ENCODE measurements around the gene GRB2. TPM values are rescaled to one million over a fixed set of nuclear protein-coding genes. Genes with fewer than 3 reads are reported as not detected.

Gene GRB2
- total RNA-seq, 4 donors from 2014 or later = 44.9 to 62.6 (median 58.7) TPM

- H3K4me3 ChIP-seq = no peak overlapping the region
- WGBS = 84% methylated on average over 8 of the region's 8 CpGs
- no peaks in the 10 kb centered on the region for H3K36me3 ChIP-seq
- no peak overlapping the region for H3K27ac ChIP-seq
- no peaks in the 10 kb centered on the region for H3K27me3 ChIP-seq
- peaks cover 32% of the 10 kb centered on the region for H3K4me1 ChIP-seq
- H3K9me3 ChIP-seq = no peaks in the 10 kb centered on the region
- TF ChIP-seq POLR2A (IDR thresholded peaks at IDR 0.05) = no peak
- TF ChIP-seq CTCF (IDR thresholded peaks at IDR 0.05) = no peak
- no peak for TF ChIP-seq POLR2AphosphoS5 (IDR thresholded peaks at IDR 0.05)
- no peak for TF ChIP-seq EP300 (IDR thresholded peaks at IDR 0.05)
- DNase-seq (ENCODE audit: low spot score in 2 of 2) = no peak
These were observed 40.2 kb downstream of the GRB2 start for GRCh38 chr17:75365009-75365930.

GRCh38 chr17:75364078-75364477 is 41.4 kb downstream of the GRB2 start:
- no peak for TF ChIP-seq EP300 (IDR thresholded peaks at IDR 0.05)
- no peak for TF ChIP-seq POLR2AphosphoS5 (IDR thresholded peaks at IDR 0.05)
- no peak for TF ChIP-seq CTCF (IDR thresholded peaks at IDR 0.05)
- no peak for TF ChIP-seq POLR2A (IDR thresholded peaks at IDR 0.05)
- Histone ChIP-seq H3K27ac (no peak overlapping the region), H3K9me3 (no peaks in the 10 kb centered on the region), H3K4me1 (peaks cover 28% of the 10 kb centered on the region), H3K36me3 (no peaks in the 10 kb centered on the region), H3K4me3 (no peak overlapping the region), H3K27me3 (no peaks in the 10 kb centered on the region)
- DNase-seq (ENCODE audit: low spot score in 2 of 2) = no peak
- WGBS = 95% methylated on average over 2 of the region's 2 CpGs

- Histone ChIP-seq H3K27me3 (no peaks in the 10 kb centered on the region), H3K4me3 (no peak overlapping the region), H3K27ac (no peak overlapping the region), H3K36me3 (no peaks in the 10 kb centered on the region), H3K4me1 (peaks cover 20% of the 10 kb centered on the region), H3K9me3 (no peaks in the 10 kb centered on the region)
- 45% methylated on average over 2 of the region's 2 CpGs for WGBS
- no peak for DNase-seq (ENCODE audit: low spot score in 2 of 2)
- TF ChIP-seq EP300 (IDR thresholded peaks at IDR 0.05) = no peak
- TF ChIP-seq POLR2AphosphoS5 (IDR thresholded peaks at IDR 0.05) = no peak
- TF ChIP-seq CTCF (IDR thresholded peaks at IDR 0.05) = no peak
- TF ChIP-seq POLR2A (IDR thresholded peaks at IDR 0.05) = no peak
These were observed 43.5 kb downstream of the GRB2 start for GRCh38 chr17:75361996-75362395.

GRCh38 chr17:75361344-75361743 is 44.1 kb downstream of the GRB2 start:
- no peaks in the 10 kb centered on the region for H3K27me3 ChIP-seq
- H3K36me3 ChIP-seq = no peaks in the 10 kb centered on the region
- no peak overlapping the region for H3K4me3 ChIP-seq
- peaks cover 20% of the 10 kb centered on the region for H3K4me1 ChIP-seq
- no peaks in the 10 kb centered on the region for H3K9me3 ChIP-seq
- DNase-seq (ENCODE audit: low spot score in 2 of 2) = no peak
- H3K27ac ChIP-seq = no peak overlapping the region
- TF ChIP-seq EP300 (IDR thresholded peaks at IDR 0.05) = no peak
- TF ChIP-seq POLR2A (IDR thresholded peaks at IDR 0.05) = no peak
- TF ChIP-seq CTCF (IDR thresholded peaks at IDR 0.05) = no peak
- no peak for TF ChIP-seq POLR2AphosphoS5 (IDR thresholded peaks at IDR 0.05)
- 47% methylated on average over 3 of the region's 3 CpGs for WGBS

- Histone ChIP-seq H3K9me3 (no peaks in the 10 kb centered on the region), H3K4me1 (peaks cover 22% of the 10 kb centered on the region), H3K27ac (no peak overlapping the region), H3K36me3 (no peaks in the 10 kb centered on the region), H3K27me3 (no peaks in the 10 kb centered on the region), H3K4me3 (no peak overlapping the region)
- 80% methylated on average over 9 of the region's 9 CpGs for WGBS
- DNase-seq (ENCODE audit: low spot score in 2 of 2) = no peak
- TF ChIP-seq POLR2A (IDR thresholded peaks at IDR 0.05) (no peak), POLR2AphosphoS5 (IDR thresholded peaks at IDR 0.05) (no peak), CTCF (IDR thresholded peaks at IDR 0.05) (no peak), EP300 (IDR thresholded peaks at IDR 0.05) (no peak)
These were observed 49.1 kb downstream of the GRB2 start for GRCh38 chr17:75356260-75356937.
